ENCODE measurements around the gene TRRAP.

Gene TRRAP

GRCh38 chr7:98993024-98993897, 114.9 kb downstream of the TRRAP start:
- no peak for DNase-seq

GRCh38 chr7:98994046-98994944, 116.0 kb downstream of the TRRAP start:
- DNase-seq, result no peak

DNA sequence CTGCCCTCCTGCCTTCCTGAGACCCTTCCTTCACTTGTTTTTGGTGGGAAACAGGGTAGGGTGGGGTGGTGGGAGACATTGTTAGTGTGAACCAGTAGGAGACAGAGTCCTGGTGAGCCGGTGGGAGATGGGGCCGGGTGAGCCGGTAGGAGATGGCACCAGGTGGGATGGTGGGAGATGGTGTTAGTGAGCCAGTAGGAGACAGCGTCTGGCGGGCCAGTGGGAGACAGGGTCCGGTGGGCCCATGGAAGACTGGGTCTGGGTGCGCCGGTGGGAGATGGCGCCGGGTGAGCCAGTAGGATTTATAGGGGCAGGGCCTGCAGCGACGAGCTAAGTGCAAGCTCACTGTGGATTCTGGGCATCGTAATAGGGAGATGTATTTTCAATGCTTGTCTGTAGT, 116.8 kb downstream of the TRRAP start:
- DNase-seq, result no peak

DNA sequence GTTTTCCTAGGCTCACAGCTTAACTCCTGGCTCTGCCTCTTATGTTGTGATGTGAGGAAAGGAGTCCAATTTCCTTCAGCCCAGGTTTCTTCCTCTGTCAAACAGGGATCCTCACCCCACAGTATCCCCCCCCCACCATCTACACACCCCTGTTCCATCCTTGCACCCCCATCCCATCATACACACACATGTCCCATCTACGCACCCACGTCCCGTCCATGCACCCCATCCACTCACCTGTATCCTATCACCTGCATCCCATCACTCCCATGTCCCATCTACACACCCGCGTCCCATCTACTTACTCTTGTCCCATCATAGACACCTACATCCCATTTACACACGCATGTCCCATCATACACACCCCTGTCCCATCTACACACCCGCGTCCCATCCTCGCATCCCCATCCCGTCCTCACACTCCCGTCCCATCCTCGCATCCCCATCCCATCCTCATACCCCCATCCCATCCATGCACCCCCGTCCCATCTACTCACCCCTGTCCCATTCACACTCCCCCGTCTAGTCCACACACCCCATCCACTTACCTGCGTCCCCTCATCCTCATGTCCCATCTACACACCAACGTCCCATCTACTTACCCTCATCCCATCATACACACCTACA, 117.3 kb downstream of the TRRAP start:
- no peak for DNase-seq

DNA sequence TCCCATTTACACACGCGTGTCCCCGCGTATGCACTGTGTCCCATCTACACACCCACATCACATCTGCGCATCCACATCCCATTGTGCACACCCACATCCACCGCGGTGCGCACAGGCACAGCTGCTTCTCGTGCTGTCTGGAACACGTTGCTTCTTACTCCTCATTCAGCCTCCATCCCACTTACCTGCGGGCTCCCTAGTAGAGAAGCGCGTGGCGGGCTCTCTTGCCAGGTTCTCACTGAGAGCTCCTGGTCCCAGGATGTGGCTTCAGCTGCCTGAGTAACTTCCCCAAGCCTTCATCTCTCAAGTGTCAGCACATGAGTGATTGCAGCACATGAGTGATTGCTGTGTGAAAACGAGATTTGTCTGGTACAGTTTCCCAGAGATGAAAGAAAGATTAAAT, 117.8 kb downstream of the TRRAP start:
- no peak for DNase-seq

DNA sequence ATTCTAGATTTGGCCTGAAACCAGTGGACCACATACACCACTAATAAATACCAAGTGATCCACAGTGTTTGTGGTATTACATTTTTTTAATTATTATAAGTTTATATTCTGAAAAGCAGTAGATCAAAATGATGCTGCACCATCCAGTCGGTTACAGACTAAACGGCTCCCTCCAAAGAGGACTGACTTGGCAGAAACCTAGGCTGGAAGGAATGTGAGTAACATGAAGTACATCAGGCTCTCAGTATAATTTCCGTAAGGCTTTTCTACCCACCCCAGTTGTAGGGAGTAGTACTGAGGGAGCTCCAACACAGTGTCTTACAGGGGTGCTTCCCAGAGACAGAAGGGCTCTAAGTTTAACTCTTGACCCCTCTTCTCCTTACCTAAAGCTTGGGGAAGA, 119.5 kb downstream of the TRRAP start:
- DNase-seq, result no peak

DNA sequence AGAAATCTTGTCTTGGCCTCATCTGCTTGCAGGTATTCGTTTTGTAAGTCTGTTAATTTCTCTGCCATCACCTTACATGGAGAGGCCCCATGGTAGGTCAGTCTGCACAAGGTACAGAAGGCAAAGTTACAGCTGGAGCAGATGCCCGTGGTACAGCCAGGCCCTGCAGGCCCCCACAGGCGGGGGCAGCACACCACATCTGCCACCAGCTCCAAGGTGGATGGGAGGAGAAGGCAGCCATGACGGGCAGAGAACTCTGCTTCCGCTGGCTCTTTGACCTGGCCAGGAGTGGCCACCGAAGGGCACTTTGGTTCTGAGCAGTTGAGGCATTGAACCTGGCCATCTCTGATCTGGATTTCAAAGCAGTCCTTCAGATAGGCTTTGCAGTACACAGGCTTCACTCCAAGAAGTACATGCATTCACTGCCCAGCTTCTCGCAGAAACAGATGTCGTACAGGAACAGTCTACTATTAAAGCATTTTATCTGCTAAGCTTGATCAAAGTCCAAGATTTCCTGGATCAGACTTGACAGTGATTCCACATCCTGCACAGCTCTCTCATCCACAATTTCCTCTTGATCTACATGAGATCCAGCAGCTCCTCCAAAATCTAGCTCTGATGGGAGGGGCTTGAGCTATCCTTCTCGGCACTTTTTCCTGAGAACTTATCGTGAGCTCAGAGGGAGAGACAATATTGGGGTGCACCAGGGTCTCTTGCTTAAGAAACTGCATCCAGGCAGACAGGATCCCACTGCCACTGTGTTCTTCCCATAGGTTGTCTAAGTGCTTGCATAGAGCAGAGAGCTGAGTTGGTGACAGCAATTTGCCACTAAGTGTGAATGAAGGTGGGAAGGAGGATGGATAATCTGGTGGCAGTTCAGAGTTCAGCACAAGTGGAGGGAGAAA, 120.7 kb downstream of the TRRAP start:
- DNase-seq, result no peak

DNA sequence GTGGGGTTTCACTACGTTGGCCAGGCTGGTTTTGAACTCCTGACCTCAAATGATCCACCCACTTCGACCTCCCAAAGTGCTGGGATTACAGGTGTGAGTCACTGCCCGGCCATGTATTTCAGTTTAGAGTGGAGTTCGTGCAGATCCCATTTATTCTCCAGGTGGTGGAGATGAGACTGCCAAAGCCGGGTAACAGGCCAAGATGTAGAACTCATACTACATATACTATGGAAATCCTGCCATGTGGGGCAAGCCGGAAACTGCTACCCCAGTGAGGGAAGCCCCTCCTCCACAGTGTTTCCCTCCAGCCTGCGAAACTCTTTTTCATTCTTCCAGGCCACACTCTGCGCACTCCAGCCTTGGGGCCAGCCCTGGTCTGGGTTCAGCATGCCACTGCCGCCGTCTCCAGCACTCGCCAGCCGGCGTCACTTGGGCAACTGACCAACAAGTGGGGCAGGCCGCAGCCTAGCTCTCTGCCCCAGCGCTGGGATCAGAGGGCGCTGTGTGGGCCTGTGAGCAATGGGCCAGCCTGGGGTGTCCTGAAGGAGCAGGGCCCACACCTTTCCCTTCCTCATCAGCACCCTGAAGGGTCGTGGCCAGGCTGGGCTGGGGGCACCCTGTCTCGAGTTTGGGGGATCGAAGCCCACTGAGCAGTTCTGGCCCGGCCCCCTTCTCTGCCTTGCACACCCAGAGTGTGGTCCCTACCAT, 122.0 kb downstream of the TRRAP start:
- DNase-seq, result no peak

DNA sequence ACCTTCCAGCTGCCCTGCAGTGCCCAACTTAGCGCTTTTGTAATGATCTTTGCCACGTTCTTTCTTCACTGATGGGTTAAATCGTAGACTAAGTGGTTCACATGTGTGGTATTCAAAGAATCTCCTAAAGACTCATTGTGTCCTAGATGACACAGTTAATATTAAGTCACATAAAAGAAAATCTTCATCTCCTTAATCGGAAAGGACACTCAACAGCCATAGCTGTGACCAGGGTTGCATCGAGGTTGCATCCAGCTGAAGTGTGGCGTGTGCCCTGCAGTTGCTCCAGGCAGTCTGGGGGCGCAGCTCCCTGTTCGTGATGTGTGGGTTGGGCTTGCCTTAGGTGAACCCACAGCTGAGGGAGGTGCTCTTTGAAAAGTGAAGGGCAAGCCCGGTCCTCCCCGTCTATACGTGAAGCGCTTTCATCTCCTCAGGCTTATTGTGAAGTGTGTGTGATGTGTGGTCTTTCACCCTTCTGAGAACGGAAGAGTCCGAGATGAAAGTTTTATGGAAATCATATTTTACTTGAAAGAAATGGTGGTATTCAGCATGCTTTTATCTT, 122.7 kb downstream of the TRRAP start:
- no peak for DNase-seq

GRCh38 chr7:99001482-99002147, 123.3 kb downstream of the TRRAP start:
- no peak for DNase-seq

DNA sequence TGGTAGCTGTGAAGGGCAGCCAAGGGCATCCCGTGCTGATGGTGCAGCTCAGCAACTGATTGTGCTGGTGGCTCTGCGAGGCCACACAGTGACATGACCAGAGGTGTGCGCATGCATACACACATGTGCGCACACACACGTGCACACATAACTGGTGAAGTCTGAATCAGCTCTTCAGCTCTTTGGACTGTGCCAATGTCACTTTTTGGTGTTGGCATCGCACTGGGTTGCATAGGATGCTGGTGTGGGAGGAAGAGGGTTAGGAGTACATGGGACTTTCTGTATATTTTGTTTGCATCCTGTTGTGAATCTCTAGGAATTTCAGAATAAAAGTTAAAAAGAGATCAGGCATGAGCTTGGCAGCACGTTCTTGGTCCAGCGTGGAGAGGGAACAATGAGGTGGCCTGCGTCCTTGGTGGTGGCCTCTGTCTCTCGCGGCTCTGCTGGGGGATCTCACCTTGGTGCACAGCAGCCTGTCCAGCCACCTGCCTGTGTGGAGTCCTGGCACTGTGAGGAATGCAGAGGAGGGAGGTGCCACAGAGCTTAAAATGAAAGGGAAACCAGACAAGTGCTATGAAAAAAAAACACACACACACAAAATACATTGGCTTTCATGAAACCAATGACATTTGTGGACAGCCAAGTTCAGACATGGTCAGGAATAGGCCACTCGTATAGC, 124.0 kb downstream of the TRRAP start:
- no peak for DNase-seq

DNA sequence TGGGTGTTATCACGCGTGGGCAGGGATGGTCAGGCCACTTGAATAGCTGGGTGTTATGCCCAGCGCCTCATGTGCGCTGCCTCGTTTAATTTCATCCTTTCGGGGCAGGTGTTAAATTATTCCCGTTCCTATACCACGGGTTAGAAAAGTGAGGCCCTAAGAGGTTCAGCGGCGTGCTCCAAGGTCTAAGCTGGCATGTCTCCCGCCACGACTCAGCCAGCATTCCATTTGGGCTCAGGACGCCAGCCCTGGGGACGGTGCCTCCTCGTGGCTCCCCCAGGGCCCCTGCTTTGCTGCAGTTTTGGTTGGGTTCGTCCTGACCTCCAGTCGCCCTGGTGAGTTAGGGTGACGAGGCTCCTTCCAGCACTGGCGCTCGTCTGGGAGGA, 124.5 kb downstream of the TRRAP start:
- no peak for DNase-seq

DNA sequence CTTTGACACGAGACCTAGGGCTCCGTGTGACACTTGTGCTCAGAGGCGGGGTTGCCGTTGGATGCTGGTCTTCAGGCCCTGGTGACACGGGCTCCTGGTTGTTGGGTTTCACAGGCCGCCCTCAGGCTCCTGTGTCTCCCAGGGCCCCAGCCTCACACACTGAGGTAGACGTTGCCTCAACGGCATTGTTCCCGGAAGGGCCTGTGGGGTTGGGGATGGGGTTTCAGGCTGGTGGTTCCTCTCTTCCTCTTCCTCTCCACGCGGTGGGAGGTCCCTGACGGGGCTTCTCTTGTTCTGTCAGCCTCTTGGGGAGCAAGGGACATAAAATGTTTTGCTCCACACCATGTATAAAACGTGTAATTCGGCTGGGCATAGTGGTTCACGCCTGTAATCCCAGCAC, 125.1 kb downstream of the TRRAP start:
- no peak for DNase-seq

GRCh38 chr7:99004216-99004615, 125.9 kb downstream of the TRRAP start:
- DNase-seq, result no peak

GRCh38 chr7:99004781-99005500, 126.6 kb downstream of the TRRAP start:
- DNase-seq, result no peak

GRCh38 chr7:99005776-99006175, 127.4 kb downstream of the TRRAP start:
- no peak for DNase-seq

DNA sequence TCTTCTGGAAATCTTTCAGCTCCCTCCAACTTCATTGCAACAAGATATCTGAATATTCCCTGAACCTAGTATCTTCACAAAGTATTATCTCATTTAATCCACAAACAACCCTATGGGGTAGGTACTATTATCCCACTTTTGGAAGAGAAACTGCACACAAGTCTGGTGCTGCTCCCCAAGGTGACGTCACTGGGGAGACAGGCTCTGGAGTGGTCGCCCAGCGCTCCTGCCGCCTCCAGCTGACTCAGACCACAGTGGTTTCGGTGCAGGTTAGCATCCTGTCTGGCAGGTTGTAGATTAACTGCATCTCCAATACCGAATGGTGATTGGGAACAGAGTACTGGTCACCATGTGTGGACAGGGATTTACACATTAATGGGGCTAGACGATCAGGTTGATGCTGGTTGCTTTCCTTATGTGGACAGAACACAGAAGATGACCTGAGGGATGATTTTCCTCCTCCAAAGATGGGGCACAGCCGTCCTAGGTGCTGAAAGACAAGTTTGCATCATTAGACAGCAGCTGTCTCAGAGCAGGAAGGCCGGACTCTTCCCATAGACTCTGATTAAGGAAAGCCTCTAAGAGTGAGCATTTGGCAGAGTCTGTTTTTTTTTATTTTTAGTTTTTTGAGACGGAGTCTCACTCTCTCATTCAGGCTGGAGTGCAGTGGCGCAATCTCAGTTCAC, 128.6 kb downstream of the TRRAP start:
- no peak for DNase-seq

- DNase-seq, result no peak
Measured at GRCh38 chr7:99008181-99008631, 129.9 kb downstream of the TRRAP start.

All from left hindlimb (tissue), 1 donor.